ENCODE results near the gene GLT6D1.

- TF ChIP-seq CTCF (conservative IDR thresholded peaks at IDR 0.05; ENCODE audit: low read depth, low read length) (no peak), POLR2A (IDR thresholded peaks at IDR 0.05; ENCODE audit: low read depth, low read length) (no peak), SMC3 (IDR thresholded peaks at IDR 0.05; ENCODE audit: low read depth, low read length) (no peak), RFX5 (IDR thresholded peaks at IDR 0.05; ENCODE audit: low read depth, low read length) (no peak), FOS (IDR thresholded peaks at IDR 0.05; ENCODE audit: low read depth, low read length) (no peak)
Measured at GRCh38 chr9:135582966-135583687, 56.2 kb downstream of the GLT6D1 start.

Data from IMR-90 (cell line).